H1 (cell line): ENCODE data around the gene BSND. TPM values are rescaled to one million over a fixed set of nuclear protein-coding genes. Genes with fewer than 3 reads are reported as not detected.
A peak's percentile ranks its signal among the peaks of the same experiment; 100 is the strongest.

Experiments
- CTCF ChIA-PET: fragments of 300-600 bp; sonication (Branson Sonifier 250); formaldehyde crosslinking; loops from one replicate; lab custom pipeline; 2021; ENCODE audit not compliant: partially characterized antibody; lab: Charles Lee
- POLR2A ChIA-PET: fragments of 300-600 bp; sonication (Branson Sonifier 250); formaldehyde crosslinking; loops from one replicate; lab custom pipeline; 2021; ENCODE audit warnings: inconsistent platforms; ENCODE audit not compliant: partially characterized antibody; lab: Charles Lee
- DNase-seq, 2 experiments: peaks; one replicate each; pipeline versions ENCODE4 v3.0.0 to v3.0.0-alpha.2; 2010 to 2022; ENCODE audit warnings: low spot score in 2 of 2, low read depth in 1 of 2, mixed read lengths in 1 of 2
- FAIRE-seq: peaks from 2 replicates; lab custom pipeline; 2011; peaks lifted over from hg19 to GRCh38; lab: Jason Lieb, UNC
- H2AFZ ChIP-seq: 2 replicates; pipeline ENCODE4 v1.8.1; 2012; ENCODE audit warnings: low read length, inconsistent platforms
- H2AK5ac ChIP-seq: 2 replicates; pipeline ENCODE4 v1.6.1; 2013; ENCODE audit warnings: low read depth, low read length
- H2BK120ac ChIP-seq: replicated peaks from 2 replicates; pipeline ENCODE3; 2013; ENCODE audit warnings: low read depth, low read length, inconsistent platforms
- H2BK12ac ChIP-seq: 2 replicates; pipeline ENCODE4 v1.6.1; 2013; ENCODE audit warnings: low read depth, low read length
- H2BK15ac ChIP-seq: 2 replicates; pipeline ENCODE4 v1.6.1; 2013; ENCODE audit warnings: low read length
- H2BK20ac ChIP-seq: 2 replicates; pipeline ENCODE4 v1.6.1; 2013; ENCODE audit warnings: low read length
- H2BK5ac ChIP-seq: 2 replicates; pipeline ENCODE4 v1.6.1; 2013; ENCODE audit warnings: low read depth, low read length
- H3K14ac ChIP-seq: 2 replicates; pipeline ENCODE4 v1.6.1; 2013; ENCODE audit warnings: inconsistent platforms; ENCODE audit not compliant: insufficient read length
- H3K18ac ChIP-seq: 2 replicates; pipeline ENCODE4 v1.6.1; 2013; ENCODE audit warnings: low read length; ENCODE audit errors: extremely low read depth
- H3K23ac ChIP-seq: 2 replicates; pipeline ENCODE4 v1.6.1; 2013; ENCODE audit warnings: inconsistent platforms; ENCODE audit not compliant: insufficient read length
- H3K23me2 ChIP-seq: 2 replicates; pipeline ENCODE4 v1.6.1; 2013; ENCODE audit warnings: low read depth, low read length
- H3K27ac ChIP-seq: 2 replicates; pipeline ENCODE4 v1.6.1; 2011; ENCODE audit warnings: low read depth, low read length, inconsistent platforms
- H3K27me3 ChIP-seq, 4 experiments: replicated peaks in 1 of 4; 1 replicate in 1 of 4; 2 replicates in 3 of 4; pipeline versions ENCODE4 v1.6.1 to v1.8.1; 2011 to 2013; ENCODE audit warnings: low read length in 3 of 4, mild to moderate bottlenecking in 3 of 4, inconsistent platforms in 2 of 4, mixed read lengths in 2 of 4, moderate library complexity in 1 of 4; ENCODE audit not compliant: control insufficient read depth in 3 of 4, insufficient read depth in 3 of 4; ENCODE audit errors: extremely low read depth in 1 of 4
- H3K36me3 ChIP-seq, 4 experiments: 2 replicates each; pipeline versions ENCODE4 v1.6.1 to v1.8.1; 2011 to 2013; ENCODE audit warnings: mild to moderate bottlenecking in 4 of 4, low read length in 3 of 4, moderate library complexity in 2 of 4, control low read depth in 1 of 4, inconsistent platforms in 1 of 4; ENCODE audit not compliant: insufficient read depth in 4 of 4, control insufficient read depth in 2 of 4
- H3K4ac ChIP-seq: replicated peaks from 2 replicates; pipeline ENCODE3; 2013; ENCODE audit warnings: low read length, low read depth, mixed read lengths, inconsistent platforms; ENCODE audit not compliant: insufficient read length
- H3K4me1 ChIP-seq, 4 experiments: replicated peaks in 1 of 4; 1 replicate in 1 of 4; 2 replicates in 3 of 4; pipeline versions ENCODE4 v1.6.1 to v1.8.1; 2011 to 2013; ENCODE audit warnings: low read length in 3 of 4, inconsistent platforms in 2 of 4, mixed read lengths in 1 of 4; ENCODE audit not compliant: insufficient read depth in 4 of 4, control insufficient read depth in 3 of 4
- H3K4me2 ChIP-seq, 2 experiments: 2 replicates each; pipeline versions ENCODE4 v1.6.1 to v1.8.1; 2011 to 2013; ENCODE audit warnings: low read depth in 2 of 2, low read length in 2 of 2, control low read depth in 1 of 2, inconsistent platforms in 1 of 2, mild to moderate bottlenecking in 1 of 2; ENCODE audit not compliant: insufficient read depth in 1 of 2
- H3K4me3 ChIP-seq, 4 experiments: fragments of 200-600, 300-600 bp in 1 of 4; sonication (generic), shearing (Covaris generic), sonication (Bioruptor Twin) in 1 of 4; 2 replicates each; pipeline versions ENCODE4 v1.5.1 to v1.8.1; 2011 to 2016; ENCODE audit warnings: low read length in 4 of 4, low read depth in 3 of 4, control low read depth in 2 of 4, inconsistent platforms in 2 of 4, mild to moderate bottlenecking in 2 of 4, mixed read lengths in 1 of 4, moderate library complexity in 1 of 4; ENCODE audit not compliant: insufficient read depth in 2 of 4; ENCODE audit errors: extremely low read depth in 1 of 4
- H3K56ac ChIP-seq: replicated peaks from 2 replicates; pipeline ENCODE3; 2013; ENCODE audit warnings: low read depth, mild to moderate bottlenecking, mixed read lengths, low read length, inconsistent platforms; ENCODE audit not compliant: insufficient read length
- H3K79me1 ChIP-seq: 2 replicates; pipeline ENCODE4 v1.6.1; 2013; ENCODE audit warnings: low read depth, low read length, control low read depth
- H3K79me2 ChIP-seq, 2 experiments: 2 replicates each; pipeline versions ENCODE4 v1.6.1 to v1.8.1; 2012 to 2013; ENCODE audit warnings: low read length in 2 of 2, mild to moderate bottlenecking in 2 of 2, inconsistent platforms in 1 of 2; ENCODE audit not compliant: insufficient read depth in 2 of 2, control insufficient read depth in 1 of 2
- H3K9ac ChIP-seq, 4 experiments: replicated peaks in 1 of 4; 1 replicate in 1 of 4; 2 replicates in 3 of 4; pipeline versions ENCODE4 v1.6.1 to v1.8.1; 2011 to 2013; ENCODE audit warnings: low read depth in 3 of 4, low read length in 3 of 4, control low read depth in 2 of 4, mild to moderate bottlenecking in 2 of 4, moderate library complexity in 2 of 4, inconsistent platforms in 1 of 4; ENCODE audit errors: extremely low read depth in 1 of 4
- H3K9me3 ChIP-seq, 2 experiments: 2 replicates each; pipeline versions ENCODE4 v1.6.1 to v1.8.1; 2012 to 2013; ENCODE audit warnings: mild to moderate bottlenecking in 2 of 2, moderate library complexity in 2 of 2, control low read depth in 1 of 2, inconsistent platforms in 1 of 2, low read depth in 1 of 2, low read length in 1 of 2, mixed read lengths in 1 of 2; ENCODE audit not compliant: insufficient read depth in 2 of 2
- H4K20me1 ChIP-seq, 2 experiments: replicated peaks in 1 of 2; 2 replicates each; pipeline versions ENCODE3 to v1.8.1; 2011 to 2013; ENCODE audit warnings: inconsistent platforms in 2 of 2, low read length in 2 of 2, mild to moderate bottlenecking in 1 of 2; ENCODE audit not compliant: insufficient read depth in 2 of 2, control insufficient read depth in 1 of 2
- H4K5ac ChIP-seq: 2 replicates; pipeline ENCODE4 v1.6.1; 2013; ENCODE audit warnings: low read length, low read depth, mixed read lengths, inconsistent platforms; ENCODE audit not compliant: insufficient read length
- H4K8ac ChIP-seq: 2 replicates; pipeline ENCODE4 v1.8.0; 2013; ENCODE audit warnings: mild to moderate bottlenecking, moderate library complexity, low read length, inconsistent platforms; ENCODE audit not compliant: insufficient read depth; ENCODE audit errors: extremely low read depth
- H4K91ac ChIP-seq: replicated peaks from 2 replicates; pipeline ENCODE3; 2013; ENCODE audit warnings: low read length, mixed read lengths, inconsistent platforms; ENCODE audit not compliant: insufficient read length
- CBX8 ChIP-seq: fragments of 300-800, 300-1000 bp; sonication (generic); IDR thresholded peaks from 2 replicates; pipeline ENCODE4 v1.7.1; 2016; ENCODE audit warnings: low read depth, low read length, borderline replicate concordance
- WGBS, 2 experiments: shearing (Covaris generic) in 1 of 2; methylation state at CpG; one replicate each; pipeline versions ENCODE4 v1.1.6 to v1.1.7; 2013 to 2015; ENCODE audit warnings: low lambda C conversion rate in 2 of 2, mixed read lengths in 2 of 2, inconsistent platforms in 1 of 2, low coverage in 1 of 2, missing lambda C conversion rate in 1 of 2; ENCODE audit not compliant: insufficient replicate concordance in 2 of 2, insufficient coverage in 1 of 2, insufficient read length in 1 of 2; ENCODE audit errors: extremely low coverage in 1 of 2, missing lambda C conversion rate in 1 of 2; 5-methylcytosine and 5-hydroxymethylcytosine counted together
- polyA plus RNA-seq, 7 experiments: library from polyadenylated mRNA; depleted of rRNA in 3 of 7; stranded (reverse) in 5 of 7; unstranded in 2 of 7; fragments of >200 nt in 5 of 7; fragments of 200-250 nt in 2 of 7; gene quantifications; 1 replicate in 5 of 7; 2 replicates in 1 of 7; 4 replicates in 1 of 7; pipeline versions ENCODE4 v1.2.1 to v1.2.3, GENCODE V29; 2011 to 2013; ENCODE audit warnings: missing spikeins in 2 of 7, mixed read lengths in 2 of 7
- total RNA-seq: library from RNA; stranded (reverse); fragmentation: NEBNext Ultra II Directional; extraction: Animal tissue kit (Norgen Biotek cat#: 25700); gene quantifications from 2 replicates; pipeline ENCODE4 v1.2.1, GENCODE V29; 2021

The BSND gene
- total and polyA plus RNA-seq, 2 of the 8 experiments (the other 6 are each of a cell fraction or from before 2014, with no cell fraction given), result 0.43 to 0.68 TPM

DNA sequence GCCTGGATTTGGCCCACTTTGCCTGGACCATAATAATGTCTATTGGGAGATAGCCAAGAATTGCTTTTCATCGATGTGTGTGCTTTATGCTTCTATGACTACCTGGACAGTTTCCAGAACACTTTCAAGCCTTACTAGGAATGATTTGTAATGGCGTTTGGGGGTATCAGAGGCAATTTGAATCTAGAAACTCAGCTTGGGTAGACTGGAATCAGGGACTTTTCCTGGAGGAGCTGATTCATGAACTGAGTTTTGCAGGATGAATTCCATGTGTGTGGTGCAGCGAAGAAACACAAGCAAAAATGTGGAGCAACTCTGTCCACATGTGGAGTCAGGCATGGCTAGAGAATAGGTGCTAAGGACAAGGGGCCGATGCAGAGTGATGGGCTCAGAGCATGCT lies 30.2 kb upstream of the BSND start:
- H3K56ac ChIP-seq, result no peak overlapping the region
- CTCF ChIA-PET, result interaction anchor here (0.6 to 1.3 kb wide), 7 partner anchors 10 to 21 kb away, joined by 3 to 5 read pairs (median 3); no protein-coding TSS in a partner anchor
- TF ChIP-seq CBX8, result no peak

More for the DNA sequence above, 30.2 kb upstream of the BSND start:
- Histone ChIP-seq H2BK20ac (no peak overlapping the region), H3K4ac (no peak overlapping the region), H3K9ac (no peak overlapping the region), H2AFZ (no peak overlapping the region), H2BK120ac (no peak overlapping the region), H2BK12ac (peak overlapping the region; percentile 29; the same call in 1 of the 2 replicates), H3K79me1 (no peaks in the 10 kb centered on the region), H2BK5ac (no peak overlapping the region), H3K23ac (no peak overlapping the region), H3K79me2 (no peaks in the 10 kb centered on the region), H3K18ac (no peak overlapping the region), H3K4me2 (no peak overlapping the region), H4K5ac (no peak overlapping the region), H3K27me3 (no peaks in the 10 kb centered on the region), H4K8ac (no peak overlapping the region), H4K91ac (no peak overlapping the region), H3K9me3 (no peaks in the 10 kb centered on the region), H3K36me3 (no peaks in the 10 kb centered on the region), H2AK5ac (no peak overlapping the region), H3K23me2 (no peaks in the 10 kb centered on the region), H3K14ac (no peak overlapping the region), H3K4me3 (no peak overlapping the region), H2BK15ac (peak overlapping the region; percentile 95; the same call in 1 of the 2 replicates), H3K27ac (no peak overlapping the region), H3K4me1 (peaks cover 0 to 5% (median 2%) of the 10 kb centered on the region in 4 experiments; a peak in 6 of 7 replicates), H4K20me1 (no peaks in the 10 kb centered on the region)
- 88% methylated on average over 4 of the region's 4 CpGs; no CpG with 5 or more reads in 1 of the 2 experiments for WGBS, 2 experiments
- FAIRE-seq (no peak), DNase-seq (no peak)
- POLR2A ChIA-PET, result interaction anchor here (0.7 kb wide), 1 partner anchor 22 kb away, joined by 3 read pairs; no protein-coding TSS in a partner anchor
